Activated CD4-positive, alpha-beta memory T cell treated with anti-CD3 and anti-CD28 coated beads for 36 hours (primary cell): Measurements from ENCODE around the gene PRKCQ. TPM values are rescaled to one million over a fixed set of nuclear protein-coding genes. Genes with fewer than 3 reads are reported as not detected.
A peak's percentile ranks its signal among the peaks of the same experiment; 100 is the strongest.
"Not testable (repeated sequence)": the region's sequence is repeated elsewhere in the genome, so short reads cannot be mapped to it uniquely, and the experiment has no call there.

Experiments used
- CTCF ChIA-PET: fragments of 350-600 bp; sonication (Branson Sonifier 250); formaldehyde crosslinking; loops from one replicate; lab custom pipeline; 2021; ENCODE audit warnings: antibody characterized with exemption, inconsistent platforms; lab: Charles Lee
- POLR2A ChIA-PET: fragments of 350-600 bp; sonication (Branson Sonifier 250); formaldehyde crosslinking; loops from one replicate; lab custom pipeline; 2021; ENCODE audit warnings: antibody characterized with exemption; lab: Charles Lee
- DNase-seq: peaks from one replicate; pipeline ENCODE4 v3.0.0-alpha.2; 2020
- H3K27ac Mint-ChIP-seq: one replicate; pipeline ENCODE4 v1.8.0; 2021; ENCODE audit warnings: mixed read lengths
- H3K27me3 Mint-ChIP-seq: one replicate; pipeline ENCODE4 v1.8.0; 2021; ENCODE audit warnings: mixed read lengths
- H3K36me3 Mint-ChIP-seq: one replicate; pipeline ENCODE4 v1.8.0; 2021; ENCODE audit warnings: mixed read lengths
- H3K4me1 Mint-ChIP-seq: one replicate; pipeline ENCODE4 v1.8.0; 2021; ENCODE audit warnings: low read depth, mixed read lengths
- H3K4me3 Mint-ChIP-seq: one replicate; pipeline ENCODE4 v1.8.0; 2021; ENCODE audit warnings: mild to moderate bottlenecking, mixed read lengths
- H3K9me3 Mint-ChIP-seq: one replicate; pipeline ENCODE4 v1.8.0; 2021; ENCODE audit warnings: mixed read lengths
- intact Hi-C: fragments of 100-400 bp; cut with micrococcal nuclease; formaldehyde crosslinking; loops from one replicate; pipeline ENCODE4 v1.15.1; 2023
- total RNA-seq, 2 experiments: library from RNA; stranded (reverse); gene quantifications; one replicate each; pipeline ENCODE4 v1.2.3, GENCODE V29; 2021

Gene PRKCQ
- total RNA-seq, 2 experiments from 2014 or later: 44.3 to 45.2 TPM

GRCh38 chr10:6460861-6461409 is 119.1 kb downstream of the PRKCQ start:
- intact Hi-C loops: no loop called here
- no peak overlapping the region for H3K4me3 Mint-ChIP-seq
- H3K9me3 Mint-ChIP-seq: no peaks in the 10 kb centered on the region
- peaks cover 79% of the 10 kb centered on the region for H3K36me3 Mint-ChIP-seq
- ChIA-PET POLR2A (no interaction called here), CTCF (no interaction called here)
- H3K27ac Mint-ChIP-seq: no peak overlapping the region
- H3K27me3 Mint-ChIP-seq: no peaks in the 10 kb centered on the region
- DNase-seq: no peak
- H3K4me1 Mint-ChIP-seq: peaks cover 21% of the 10 kb centered on the region

- H3K27me3 Mint-ChIP-seq: no peaks in the 10 kb centered on the region
- ChIA-PET CTCF (interaction anchor here (0.6 kb wide), 1 partner anchor 42 kb away, joined by 3 read pairs; no protein-coding TSS in a partner anchor), POLR2A (no interaction called here)
- no peak for DNase-seq
- H3K36me3 Mint-ChIP-seq: peaks cover 83% of the 10 kb centered on the region
- H3K4me1 Mint-ChIP-seq: peaks cover 17% of the 10 kb centered on the region
- intact Hi-C loops: no loop called here
- peak overlapping the region; percentile 6 for H3K27ac Mint-ChIP-seq
- H3K4me3 Mint-ChIP-seq: no peak overlapping the region
- no peaks in the 10 kb centered on the region for H3K9me3 Mint-ChIP-seq
Observed at GRCh38 chr10:6458814-6459213, 121.3 kb downstream of the PRKCQ start.

- Mint-ChIP-seq H3K4me1 (peaks cover 17% of the 10 kb centered on the region), H3K36me3 (peaks cover 77% of the 10 kb centered on the region), H3K9me3 (no peaks in the 10 kb centered on the region), H3K4me3 (no peak overlapping the region), H3K27me3 (no peaks in the 10 kb centered on the region), H3K27ac (no peak overlapping the region)
- CTCF ChIA-PET: interaction anchor here (1.3 kb wide), 1 partner anchor 19 kb away, joined by 3 read pairs; no protein-coding TSS in a partner anchor
- intact Hi-C loops: no loop called here
- no peak for DNase-seq
- POLR2A ChIA-PET: no interaction called here
Observed at GRCh38 chr10:6457376-6457775, 122.7 kb downstream of the PRKCQ start.

- Mint-ChIP-seq H3K27ac (no peak overlapping the region), H3K9me3 (no peaks in the 10 kb centered on the region), H3K27me3 (no peaks in the 10 kb centered on the region), H3K36me3 (peaks cover 72% of the 10 kb centered on the region), H3K4me1 (peaks cover 17% of the 10 kb centered on the region), H3K4me3 (no peak overlapping the region)
- DNase-seq: no peak
- ChIA-PET POLR2A (no interaction called here), CTCF (interaction anchor here (1.3 kb wide), 1 partner anchor 18 kb away, joined by 3 read pairs; no protein-coding TSS in a partner anchor)
- intact Hi-C loops: no loop called here
Observed at GRCh38 chr10:6456067-6456466, 124.0 kb downstream of the PRKCQ start.

GRCh38 chr10:6455592-6455991 is 124.5 kb downstream of the PRKCQ start:
- Mint-ChIP-seq H3K27me3 (no peaks in the 10 kb centered on the region), H3K27ac (no peak overlapping the region), H3K4me3 (no peak overlapping the region), H3K9me3 (no peaks in the 10 kb centered on the region), H3K36me3 (peaks cover 68% of the 10 kb centered on the region), H3K4me1 (peaks cover 19% of the 10 kb centered on the region)
- intact Hi-C loops: no loop called here
- ChIA-PET CTCF (no interaction called here), POLR2A (no interaction called here)
- DNase-seq: no peak

- H3K4me3 Mint-ChIP-seq: no peak overlapping the region
Observed at GRCh38 chr10:6446711-6447110, 133.4 kb downstream of the PRKCQ start.

GRCh38 chr10:6445671-6446316 is 134.3 kb downstream of the PRKCQ start:
- ChIA-PET CTCF (interaction anchor here (0.6 to 2.9 kb wide), 32 partner anchors 8 to 233 kb away, joined by 3 to 13 read pairs (median 4); no protein-coding TSS in a partner anchor), POLR2A (interaction anchor here (1.4 kb wide), 1 partner anchor 117 kb away, joined by 3 read pairs; no protein-coding TSS in a partner anchor)
- no peak overlapping the region for H3K4me3 Mint-ChIP-seq
- DNase-seq: peak; percentile 76
- intact Hi-C loops: loop anchor here (1.0 to 2.0 kb wide), 2 partner anchors 29 to 203 kb away; no protein-coding TSS in a partner anchor
- no peaks in the 10 kb centered on the region for H3K27me3 Mint-ChIP-seq
- no peaks in the 10 kb centered on the region for H3K9me3 Mint-ChIP-seq
- H3K36me3 Mint-ChIP-seq: peaks cover 30% of the 10 kb centered on the region
- H3K27ac Mint-ChIP-seq: peak overlapping the region; percentile 58
- H3K4me1 Mint-ChIP-seq: peaks cover 40% of the 10 kb centered on the region

More at GRCh38 chr10:6446711-6447110, 133.4 kb downstream of the PRKCQ start:
- H3K27ac Mint-ChIP-seq: no peak overlapping the region
- H3K27me3 Mint-ChIP-seq: no peaks in the 10 kb centered on the region
- intact Hi-C loops: no loop called here
- H3K9me3 Mint-ChIP-seq: no peaks in the 10 kb centered on the region
- H3K4me1 Mint-ChIP-seq: peaks cover 35% of the 10 kb centered on the region
- H3K36me3 Mint-ChIP-seq: peaks cover 28% of the 10 kb centered on the region
- DNase-seq: no peak
- CTCF ChIA-PET: interaction anchor here (0.7 to 2.9 kb wide), 22 partner anchors 9 to 232 kb away, joined by 3 to 13 read pairs (median 5); partner anchors contain the start of gene PRKCQ
- POLR2A ChIA-PET: interaction anchor here (1.4 kb wide), 1 partner anchor 117 kb away, joined by 3 read pairs; no protein-coding TSS in a partner anchor

GRCh38 chr10:6439875-6440274 is 140.2 kb downstream of the PRKCQ start:
- H3K9me3 Mint-ChIP-seq, intact Hi-C loops, H3K27me3 Mint-ChIP-seq, H3K27ac Mint-ChIP-seq, H3K4me3 Mint-ChIP-seq, DNase-seq: not testable (repeated sequence)
- Mint-ChIP-seq H3K36me3 (peaks cover 41% of the 10 kb centered on the region), H3K4me1 (peaks cover 42% of the 10 kb centered on the region)
- POLR2A ChIA-PET: interaction anchor here (0.8 kb wide), 1 partner anchor 91 kb away, joined by 3 read pairs; no protein-coding TSS in a partner anchor
- CTCF ChIA-PET: interaction anchor here (0.7 to 1.1 kb wide), 3 partner anchors 14 to 238 kb away, joined by 3 to 4 read pairs (median 3); no protein-coding TSS in a partner anchor

- H3K4me3 Mint-ChIP-seq: no peak overlapping the region
- H3K27ac Mint-ChIP-seq: no peak overlapping the region
- intact Hi-C loops: no loop called here
- H3K36me3 Mint-ChIP-seq: peaks cover 39% of the 10 kb centered on the region
- H3K27me3 Mint-ChIP-seq: no peaks in the 10 kb centered on the region
- H3K4me1 Mint-ChIP-seq: peaks cover 7% of the 10 kb centered on the region
- CTCF ChIA-PET: no interaction called here
- POLR2A ChIA-PET: no interaction called here
- no peaks in the 10 kb centered on the region for H3K9me3 Mint-ChIP-seq
- no peak for DNase-seq
Observed at GRCh38 chr10:6431861-6432260, 148.2 kb downstream of the PRKCQ start.

GRCh38 chr10:6431186-6431585 is 148.9 kb downstream of the PRKCQ start:
- POLR2A ChIA-PET: no interaction called here
- H3K4me3 Mint-ChIP-seq: no peak overlapping the region
- peaks cover 37% of the 10 kb centered on the region for H3K36me3 Mint-ChIP-seq
- no peaks in the 10 kb centered on the region for H3K9me3 Mint-ChIP-seq
- CTCF ChIA-PET: no interaction called here
- peak overlapping the region; percentile 14 for H3K27ac Mint-ChIP-seq
- intact Hi-C loops: no loop called here
- DNase-seq: no peak
- H3K27me3 Mint-ChIP-seq: no peaks in the 10 kb centered on the region
- H3K4me1 Mint-ChIP-seq: peaks cover 1% of the 10 kb centered on the region

GRCh38 chr10:6430423-6430980 is 149.6 kb downstream of the PRKCQ start:
- ChIA-PET POLR2A (no interaction called here), CTCF (interaction anchor here (1.2 kb wide), 1 partner anchor 13 kb away, joined by 3 read pairs; no protein-coding TSS in a partner anchor)
- H3K27ac Mint-ChIP-seq: no peak overlapping the region
- H3K27me3 Mint-ChIP-seq: no peaks in the 10 kb centered on the region
- intact Hi-C loops: no loop called here
- peaks cover 42% of the 10 kb centered on the region for H3K36me3 Mint-ChIP-seq
- peaks cover 5% of the 10 kb centered on the region for H3K4me1 Mint-ChIP-seq
- no peak overlapping the region for H3K4me3 Mint-ChIP-seq
- no peaks in the 10 kb centered on the region for H3K9me3 Mint-ChIP-seq
- no peak for DNase-seq

- no peaks in the 10 kb centered on the region for H3K27me3 Mint-ChIP-seq
- peaks cover 29% of the 10 kb centered on the region for H3K36me3 Mint-ChIP-seq
- CTCF ChIA-PET: no interaction called here
- POLR2A ChIA-PET: no interaction called here
- intact Hi-C loops: no loop called here
- DNase-seq: no peak
- H3K9me3 Mint-ChIP-seq: no peaks in the 10 kb centered on the region
- no peak overlapping the region for H3K4me3 Mint-ChIP-seq
- no peak overlapping the region for H3K27ac Mint-ChIP-seq
- H3K4me1 Mint-ChIP-seq: peaks cover 22% of the 10 kb centered on the region
Observed at GRCh38 chr10:6427357-6427959, 152.6 kb downstream of the PRKCQ start.
